H1 (cell line): Measurements from ENCODE around the gene MMP15. TPM values are rescaled to one million over a fixed set of nuclear protein-coding genes. Genes with fewer than 3 reads are reported as not detected.
"Not testable (repeated sequence)": the region's sequence is repeated elsewhere in the genome, so short reads cannot be mapped to it uniquely, and the experiment has no call there.

ENCODE experiments used
- CTCF ChIA-PET: fragments of 300-600 bp; sonication (Branson Sonifier 250); formaldehyde crosslinking; loops from one replicate; lab custom pipeline; 2021; ENCODE audit not compliant: partially characterized antibody; lab: Charles Lee
- POLR2A ChIA-PET: fragments of 300-600 bp; sonication (Branson Sonifier 250); formaldehyde crosslinking; loops from one replicate; lab custom pipeline; 2021; ENCODE audit warnings: inconsistent platforms; ENCODE audit not compliant: partially characterized antibody; lab: Charles Lee
- DNase-seq, 2 experiments: peaks; one replicate each; pipeline versions ENCODE4 v3.0.0 to v3.0.0-alpha.2; 2010 to 2022; ENCODE audit warnings: low spot score in 2 of 2, low read depth in 1 of 2, mixed read lengths in 1 of 2
- FAIRE-seq: peaks from 2 replicates; lab custom pipeline; 2011; peaks lifted over from hg19 to GRCh38; lab: Jason Lieb, UNC
- H2AFZ ChIP-seq: 2 replicates; pipeline ENCODE4 v1.8.1; 2012; ENCODE audit warnings: low read length, inconsistent platforms
- H2AK5ac ChIP-seq: 2 replicates; pipeline ENCODE4 v1.6.1; 2013; ENCODE audit warnings: low read depth, low read length
- H2BK120ac ChIP-seq: replicated peaks from 2 replicates; pipeline ENCODE3; 2013; ENCODE audit warnings: low read depth, low read length, inconsistent platforms
- H2BK12ac ChIP-seq: 2 replicates; pipeline ENCODE4 v1.6.1; 2013; ENCODE audit warnings: low read depth, low read length
- H2BK15ac ChIP-seq: 2 replicates; pipeline ENCODE4 v1.6.1; 2013; ENCODE audit warnings: low read length
- H2BK20ac ChIP-seq: 2 replicates; pipeline ENCODE4 v1.6.1; 2013; ENCODE audit warnings: low read length
- H2BK5ac ChIP-seq: 2 replicates; pipeline ENCODE4 v1.6.1; 2013; ENCODE audit warnings: low read depth, low read length
- H3K14ac ChIP-seq: 2 replicates; pipeline ENCODE4 v1.6.1; 2013; ENCODE audit warnings: inconsistent platforms; ENCODE audit not compliant: insufficient read length
- H3K18ac ChIP-seq: 2 replicates; pipeline ENCODE4 v1.6.1; 2013; ENCODE audit warnings: low read length; ENCODE audit errors: extremely low read depth
- H3K23ac ChIP-seq: 2 replicates; pipeline ENCODE4 v1.6.1; 2013; ENCODE audit warnings: inconsistent platforms; ENCODE audit not compliant: insufficient read length
- H3K23me2 ChIP-seq: 2 replicates; pipeline ENCODE4 v1.6.1; 2013; ENCODE audit warnings: low read depth, low read length
- H3K27ac ChIP-seq: 2 replicates; pipeline ENCODE4 v1.6.1; 2011; ENCODE audit warnings: low read depth, low read length, inconsistent platforms
- H3K27me3 ChIP-seq, 4 experiments: replicated peaks in 1 of 4; 1 replicate in 1 of 4; 2 replicates in 3 of 4; pipeline versions ENCODE4 v1.6.1 to v1.8.1; 2011 to 2013; ENCODE audit warnings: low read length in 3 of 4, mild to moderate bottlenecking in 3 of 4, inconsistent platforms in 2 of 4, mixed read lengths in 2 of 4, moderate library complexity in 1 of 4; ENCODE audit not compliant: control insufficient read depth in 3 of 4, insufficient read depth in 3 of 4; ENCODE audit errors: extremely low read depth in 1 of 4
- H3K36me3 ChIP-seq, 4 experiments: 2 replicates each; pipeline versions ENCODE4 v1.6.1 to v1.8.1; 2011 to 2013; ENCODE audit warnings: mild to moderate bottlenecking in 4 of 4, low read length in 3 of 4, moderate library complexity in 2 of 4, control low read depth in 1 of 4, inconsistent platforms in 1 of 4; ENCODE audit not compliant: insufficient read depth in 4 of 4, control insufficient read depth in 2 of 4
- H3K4ac ChIP-seq: replicated peaks from 2 replicates; pipeline ENCODE3; 2013; ENCODE audit warnings: low read length, low read depth, mixed read lengths, inconsistent platforms; ENCODE audit not compliant: insufficient read length
- H3K4me1 ChIP-seq, 4 experiments: replicated peaks in 1 of 4; 1 replicate in 1 of 4; 2 replicates in 3 of 4; pipeline versions ENCODE4 v1.6.1 to v1.8.1; 2011 to 2013; ENCODE audit warnings: low read length in 3 of 4, inconsistent platforms in 2 of 4, mixed read lengths in 1 of 4; ENCODE audit not compliant: insufficient read depth in 4 of 4, control insufficient read depth in 3 of 4
- H3K4me2 ChIP-seq, 2 experiments: 2 replicates each; pipeline versions ENCODE4 v1.6.1 to v1.8.1; 2011 to 2013; ENCODE audit warnings: low read depth in 2 of 2, low read length in 2 of 2, control low read depth in 1 of 2, inconsistent platforms in 1 of 2, mild to moderate bottlenecking in 1 of 2; ENCODE audit not compliant: insufficient read depth in 1 of 2
- H3K4me3 ChIP-seq, 4 experiments: fragments of 200-600, 300-600 bp in 1 of 4; sonication (generic), shearing (Covaris generic), sonication (Bioruptor Twin) in 1 of 4; 2 replicates each; pipeline versions ENCODE4 v1.5.1 to v1.8.1; 2011 to 2016; ENCODE audit warnings: low read length in 4 of 4, low read depth in 3 of 4, control low read depth in 2 of 4, inconsistent platforms in 2 of 4, mild to moderate bottlenecking in 2 of 4, mixed read lengths in 1 of 4, moderate library complexity in 1 of 4; ENCODE audit not compliant: insufficient read depth in 2 of 4; ENCODE audit errors: extremely low read depth in 1 of 4
- H3K56ac ChIP-seq: replicated peaks from 2 replicates; pipeline ENCODE3; 2013; ENCODE audit warnings: low read depth, mild to moderate bottlenecking, mixed read lengths, low read length, inconsistent platforms; ENCODE audit not compliant: insufficient read length
- H3K79me1 ChIP-seq: 2 replicates; pipeline ENCODE4 v1.6.1; 2013; ENCODE audit warnings: low read depth, low read length, control low read depth
- H3K79me2 ChIP-seq, 2 experiments: 2 replicates each; pipeline versions ENCODE4 v1.6.1 to v1.8.1; 2012 to 2013; ENCODE audit warnings: low read length in 2 of 2, mild to moderate bottlenecking in 2 of 2, inconsistent platforms in 1 of 2; ENCODE audit not compliant: insufficient read depth in 2 of 2, control insufficient read depth in 1 of 2
- H3K9ac ChIP-seq, 4 experiments: replicated peaks in 1 of 4; 1 replicate in 1 of 4; 2 replicates in 3 of 4; pipeline versions ENCODE4 v1.6.1 to v1.8.1; 2011 to 2013; ENCODE audit warnings: low read depth in 3 of 4, low read length in 3 of 4, control low read depth in 2 of 4, mild to moderate bottlenecking in 2 of 4, moderate library complexity in 2 of 4, inconsistent platforms in 1 of 4; ENCODE audit errors: extremely low read depth in 1 of 4
- H3K9me3 ChIP-seq, 2 experiments: 2 replicates each; pipeline versions ENCODE4 v1.6.1 to v1.8.1; 2012 to 2013; ENCODE audit warnings: mild to moderate bottlenecking in 2 of 2, moderate library complexity in 2 of 2, control low read depth in 1 of 2, inconsistent platforms in 1 of 2, low read depth in 1 of 2, low read length in 1 of 2, mixed read lengths in 1 of 2; ENCODE audit not compliant: insufficient read depth in 2 of 2
- H4K20me1 ChIP-seq, 2 experiments: replicated peaks in 1 of 2; 2 replicates each; pipeline versions ENCODE3 to v1.8.1; 2011 to 2013; ENCODE audit warnings: inconsistent platforms in 2 of 2, low read length in 2 of 2, mild to moderate bottlenecking in 1 of 2; ENCODE audit not compliant: insufficient read depth in 2 of 2, control insufficient read depth in 1 of 2
- H4K5ac ChIP-seq: 2 replicates; pipeline ENCODE4 v1.6.1; 2013; ENCODE audit warnings: low read length, low read depth, mixed read lengths, inconsistent platforms; ENCODE audit not compliant: insufficient read length
- H4K8ac ChIP-seq: 2 replicates; pipeline ENCODE4 v1.8.0; 2013; ENCODE audit warnings: mild to moderate bottlenecking, moderate library complexity, low read length, inconsistent platforms; ENCODE audit not compliant: insufficient read depth; ENCODE audit errors: extremely low read depth
- H4K91ac ChIP-seq: replicated peaks from 2 replicates; pipeline ENCODE3; 2013; ENCODE audit warnings: low read length, mixed read lengths, inconsistent platforms; ENCODE audit not compliant: insufficient read length
- WGBS, 2 experiments: shearing (Covaris generic) in 1 of 2; methylation state at CpG; one replicate each; pipeline versions ENCODE4 v1.1.6 to v1.1.7; 2013 to 2015; ENCODE audit warnings: low lambda C conversion rate in 2 of 2, mixed read lengths in 2 of 2, inconsistent platforms in 1 of 2, low coverage in 1 of 2, missing lambda C conversion rate in 1 of 2; ENCODE audit not compliant: insufficient replicate concordance in 2 of 2, insufficient coverage in 1 of 2, insufficient read length in 1 of 2; ENCODE audit errors: extremely low coverage in 1 of 2, missing lambda C conversion rate in 1 of 2; 5-methylcytosine and 5-hydroxymethylcytosine counted together
- polyA plus RNA-seq, 7 experiments: library from polyadenylated mRNA; depleted of rRNA in 3 of 7; stranded (reverse) in 5 of 7; unstranded in 2 of 7; fragments of >200 nt in 5 of 7; fragments of 200-250 nt in 2 of 7; gene quantifications; 1 replicate in 5 of 7; 2 replicates in 1 of 7; 4 replicates in 1 of 7; pipeline versions ENCODE4 v1.2.1 to v1.2.3, GENCODE V29; 2011 to 2013; ENCODE audit warnings: missing spikeins in 2 of 7, mixed read lengths in 2 of 7
- total RNA-seq: library from RNA; stranded (reverse); fragmentation: NEBNext Ultra II Directional; extraction: Animal tissue kit (Norgen Biotek cat#: 25700); gene quantifications from 2 replicates; pipeline ENCODE4 v1.2.1, GENCODE V29; 2021

Gene MMP15
- total and polyA plus RNA-seq, 2 of the 8 experiments (the other 6 are each of a cell fraction or from before 2014, with no cell fraction given), result 38.5 to 42.2 TPM

GRCh38 chr16:58095575-58095960, 70.0 kb downstream of the MMP15 start:
- not testable (repeated sequence) for H3K4me1 ChIP-seq, H3K9ac ChIP-seq, H3K79me1 ChIP-seq, H3K4ac ChIP-seq, H2BK120ac ChIP-seq, H3K4me3 ChIP-seq, H2BK5ac ChIP-seq, H3K4me2 ChIP-seq, H3K18ac ChIP-seq, H3K14ac ChIP-seq, H3K23me2 ChIP-seq, DNase-seq, H3K79me2 ChIP-seq, H3K27me3 ChIP-seq, H4K8ac ChIP-seq, H3K27ac ChIP-seq, H3K36me3 ChIP-seq, H2BK20ac ChIP-seq, H4K20me1 ChIP-seq, H4K91ac ChIP-seq, H3K9me3 ChIP-seq, H3K56ac ChIP-seq, H4K5ac ChIP-seq, H2AK5ac ChIP-seq, H2BK15ac ChIP-seq, H2BK12ac ChIP-seq, H3K23ac ChIP-seq, H2AFZ ChIP-seq, FAIRE-seq
- 75% methylated on average over 6 of the region's 6 CpGs; no CpG with 5 or more reads in 1 of the 2 experiments for WGBS, 2 experiments
- CTCF ChIA-PET, result interaction anchor here (0.6 to 18.9 kb wide), 11 partner anchors 9 to 338 kb away, joined by 3 to 235 read pairs (median 11); no protein-coding TSS in a partner anchor
- POLR2A ChIA-PET, result interaction anchor here (1.2 to 1.4 kb wide), 2 partner anchors 30 to 34 kb away, joined by 3 to 4 read pairs; partner anchors contain the start of gene CFAP20
